ENCODE results near the gene CACNG7.

Gene CACNG7

DNA sequence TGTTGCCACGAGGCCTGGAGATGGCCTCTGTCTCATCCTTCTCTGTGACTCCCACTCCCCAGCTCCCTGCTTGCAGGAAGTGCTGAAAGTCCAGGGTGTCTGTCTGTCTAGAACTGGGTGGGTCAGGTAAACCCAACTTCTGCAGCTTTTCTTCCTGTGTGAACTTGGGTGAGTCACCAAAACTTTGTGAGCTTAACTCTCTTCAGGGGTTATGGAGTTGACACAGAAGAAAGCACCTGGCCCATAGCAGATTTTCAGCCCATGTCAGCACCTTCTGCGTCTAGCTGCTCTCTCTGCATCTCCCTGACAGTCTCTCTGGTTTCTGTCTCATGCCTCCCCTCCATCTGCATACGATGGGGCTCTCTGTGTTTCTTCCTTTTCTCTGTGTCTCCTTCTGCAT is 4.2 kb upstream of the CACNG7 start:
- Histone ChIP-seq H3K36me3 (ENCODE audit: insufficient read depth, low read length) (no peaks in the 10 kb centered on the region), H3K4me3 (ENCODE audit: low read length) (no peak overlapping the region), H3K4me1 (ENCODE audit: insufficient read depth, low read length) (peaks cover 16% of the 10 kb centered on the region), H3K27me3 (ENCODE audit: insufficient read depth, low read length) (peaks cover 6% of the 10 kb centered on the region), H2AFZ (ENCODE audit: low read depth, low read length) (no peak overlapping the region), H3K9me3 (ENCODE audit: low read length) (peaks cover 1% of the 10 kb centered on the region)

- H3K27me3 ChIP-seq (ENCODE audit: insufficient read depth, low read length): peaks cover 6% of the 10 kb centered on the region
- H2AFZ ChIP-seq (ENCODE audit: low read depth, low read length): no peak overlapping the region
Measured at GRCh38 chr19:53905787-53906186, 3.3 kb upstream of the CACNG7 start.

DNA sequence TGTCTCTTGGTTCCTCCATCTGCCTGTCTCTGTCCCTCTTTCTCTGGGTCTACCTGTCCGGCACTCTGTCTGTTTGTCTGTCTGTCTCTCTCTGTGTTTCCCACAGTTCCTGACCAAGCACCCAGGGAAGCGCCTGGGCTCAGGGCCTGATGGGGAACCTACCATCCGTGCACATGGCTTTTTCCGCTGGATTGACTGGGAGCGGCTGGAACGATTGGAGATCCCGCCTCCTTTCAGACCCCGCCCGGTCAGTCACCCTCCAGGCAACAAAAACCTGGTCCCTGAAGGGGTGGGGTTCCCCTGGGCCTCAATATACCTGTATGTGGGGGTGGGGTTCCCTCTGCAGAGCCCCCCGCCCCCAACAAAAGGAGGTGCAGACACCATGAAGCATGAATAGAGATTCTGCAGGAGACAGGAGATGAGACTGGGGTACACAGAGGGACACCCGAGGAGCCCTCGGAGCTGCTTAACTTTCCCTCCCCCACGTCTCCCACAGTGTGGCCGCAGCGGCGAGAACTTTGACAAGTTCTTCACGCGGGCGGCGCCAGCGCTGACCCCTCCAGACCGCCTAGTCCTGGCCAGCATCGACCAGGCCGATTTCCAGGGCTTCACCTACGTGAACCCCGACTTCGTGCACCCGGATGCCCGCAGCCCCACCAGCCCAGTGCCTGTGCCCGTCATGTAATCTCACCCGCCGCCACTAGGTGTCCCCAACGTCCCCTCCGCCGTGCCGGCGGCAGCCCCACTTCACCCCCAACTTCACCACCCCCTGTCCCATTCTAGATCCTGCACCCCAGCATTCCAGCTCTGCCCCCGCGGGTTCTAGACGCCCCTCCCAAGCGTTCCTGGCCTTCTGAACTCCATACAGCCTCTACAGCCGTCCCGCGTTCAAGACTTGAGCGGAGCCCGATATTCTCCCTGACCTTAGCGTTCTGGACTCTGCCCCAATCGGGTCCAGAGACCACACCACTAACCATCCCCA is 2.6 kb upstream of the CACNG7 start:
- H3K4me3 ChIP-seq (ENCODE audit: low read length): no peak overlapping the region

More at GRCh38 chr19:53905787-53906186, 3.3 kb upstream of the CACNG7 start:
- peaks cover 22% of the 10 kb centered on the region for H3K4me1 ChIP-seq (ENCODE audit: insufficient read depth, low read length)
- no peaks in the 10 kb centered on the region for H3K36me3 ChIP-seq (ENCODE audit: insufficient read depth, low read length)
- no peak overlapping the region for H3K4me3 ChIP-seq (ENCODE audit: low read length)
- H3K9me3 ChIP-seq (ENCODE audit: low read length): no peaks in the 10 kb centered on the region

GRCh38 chr19:53907193-53907581 is 1.9 kb upstream of the CACNG7 start:
- Histone ChIP-seq H3K9me3 (ENCODE audit: low read length) (no peaks in the 10 kb centered on the region), H3K4me3 (ENCODE audit: low read length) (no peak overlapping the region), H3K36me3 (ENCODE audit: insufficient read depth, low read length) (no peaks in the 10 kb centered on the region), H2AFZ (ENCODE audit: low read depth, low read length) (no peak overlapping the region), H3K4me1 (ENCODE audit: insufficient read depth, low read length) (peaks cover 24% of the 10 kb centered on the region), H3K27me3 (ENCODE audit: insufficient read depth, low read length) (peaks cover 6% of the 10 kb centered on the region)

More for the DNA sequence above, 2.6 kb upstream of the CACNG7 start:
- peaks cover 24% of the 10 kb centered on the region for H3K4me1 ChIP-seq (ENCODE audit: insufficient read depth, low read length)
- H3K27me3 ChIP-seq (ENCODE audit: insufficient read depth, low read length): peaks cover 6% of the 10 kb centered on the region
- H2AFZ ChIP-seq (ENCODE audit: low read depth, low read length): no peak overlapping the region
- H3K36me3 ChIP-seq (ENCODE audit: insufficient read depth, low read length): no peaks in the 10 kb centered on the region
- no peaks in the 10 kb centered on the region for H3K9me3 ChIP-seq (ENCODE audit: low read length)

DNA sequence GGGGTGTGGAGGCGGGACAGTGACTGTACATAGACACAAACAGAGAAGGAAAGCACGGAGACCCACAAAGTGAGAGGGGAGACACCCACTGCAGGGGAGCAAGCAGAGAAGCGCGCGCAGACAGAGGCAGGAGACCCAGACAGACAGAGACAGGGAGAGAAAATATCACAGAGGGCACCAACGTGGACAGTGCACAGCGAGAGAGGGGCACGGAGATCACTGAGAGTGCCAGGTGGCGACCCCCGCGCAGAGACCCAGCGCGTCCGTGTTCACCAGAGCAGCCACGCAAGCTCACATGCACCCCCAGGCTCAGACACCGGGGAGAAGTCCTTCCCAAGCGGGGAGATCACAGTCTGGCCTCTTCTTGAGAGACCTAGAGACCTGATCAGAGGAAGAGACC is 1.4 kb upstream of the CACNG7 start:
- Histone ChIP-seq H3K27me3 (ENCODE audit: insufficient read depth, low read length) (peaks cover 6% of the 10 kb centered on the region), H3K4me3 (ENCODE audit: low read length) (peak overlapping the region; percentile 74), H3K4me1 (ENCODE audit: insufficient read depth, low read length) (peaks cover 24% of the 10 kb centered on the region), H2AFZ (ENCODE audit: low read depth, low read length) (no peak overlapping the region), H3K9me3 (ENCODE audit: low read length) (no peaks in the 10 kb centered on the region), H3K36me3 (ENCODE audit: insufficient read depth, low read length) (peaks cover 1% of the 10 kb centered on the region)

DNA sequence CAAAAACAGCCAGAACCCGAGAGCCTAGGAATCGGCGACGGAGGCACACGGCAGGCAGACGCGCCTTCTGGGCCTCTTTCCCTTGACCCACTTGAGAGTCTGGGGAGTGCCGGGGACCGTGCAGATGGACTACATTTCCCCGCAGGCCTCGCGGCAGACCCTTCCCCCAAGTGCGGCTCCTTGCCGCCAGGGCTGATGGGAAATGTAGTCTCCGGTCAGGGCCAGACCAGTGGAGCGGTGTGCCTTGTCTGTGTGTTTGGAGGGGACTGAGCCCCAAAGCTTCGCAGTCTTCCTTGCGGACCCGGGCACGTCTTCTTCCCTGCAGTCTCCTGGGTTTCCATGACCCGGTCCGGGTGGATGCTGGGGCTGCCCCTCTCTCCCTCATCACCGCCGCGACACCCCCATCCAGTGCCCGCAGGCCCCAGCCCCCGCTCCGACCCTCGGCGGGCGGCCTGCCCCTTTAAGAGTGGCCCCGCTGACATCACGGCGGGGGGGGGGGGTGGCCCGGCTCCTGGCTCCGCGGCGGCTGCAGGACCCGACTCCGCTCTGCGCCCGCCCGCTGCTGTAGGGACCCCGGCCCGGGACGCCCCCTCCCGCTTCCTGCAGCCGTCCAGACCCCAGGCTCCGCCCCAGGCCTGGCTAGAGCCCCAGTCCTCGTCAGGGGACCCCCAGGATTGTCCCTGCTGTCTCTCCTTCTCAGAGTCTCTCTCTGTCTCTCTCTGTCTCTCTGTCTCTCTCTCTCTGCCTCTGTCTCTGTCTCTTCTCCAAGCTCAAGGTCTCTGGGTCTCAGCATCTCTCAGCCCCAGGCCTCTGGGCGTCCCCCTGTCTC is 758 bp upstream of the CACNG7 start:
- peaks cover 6% of the 10 kb centered on the region for H3K27me3 ChIP-seq (ENCODE audit: insufficient read depth, low read length)
- H3K36me3 ChIP-seq (ENCODE audit: insufficient read depth, low read length): peaks cover 5% of the 10 kb centered on the region
- H3K4me3 ChIP-seq (ENCODE audit: low read length): peak overlapping the region; percentile 74

GRCh38 chr19:53909471-53910169 is 542 bp downstream of the CACNG7 start:
- peak overlapping the region; percentile 71 for H2AFZ ChIP-seq (ENCODE audit: low read depth, low read length)
- H3K27me3 ChIP-seq (ENCODE audit: insufficient read depth, low read length): peaks cover 6% of the 10 kb centered on the region
- H3K36me3 ChIP-seq (ENCODE audit: insufficient read depth, low read length): peaks cover 12% of the 10 kb centered on the region
- H3K4me1 ChIP-seq (ENCODE audit: insufficient read depth, low read length): peaks cover 24% of the 10 kb centered on the region
- no peaks in the 10 kb centered on the region for H3K9me3 ChIP-seq (ENCODE audit: low read length)
- peak overlapping the region; percentile 92 for H3K4me3 ChIP-seq (ENCODE audit: low read length)

More for the DNA sequence above, 758 bp upstream of the CACNG7 start:
- Histone ChIP-seq H2AFZ (ENCODE audit: low read depth, low read length) (peak overlapping the region; percentile 68), H3K4me1 (ENCODE audit: insufficient read depth, low read length) (peaks cover 24% of the 10 kb centered on the region), H3K9me3 (ENCODE audit: low read length) (no peaks in the 10 kb centered on the region)

DNA sequence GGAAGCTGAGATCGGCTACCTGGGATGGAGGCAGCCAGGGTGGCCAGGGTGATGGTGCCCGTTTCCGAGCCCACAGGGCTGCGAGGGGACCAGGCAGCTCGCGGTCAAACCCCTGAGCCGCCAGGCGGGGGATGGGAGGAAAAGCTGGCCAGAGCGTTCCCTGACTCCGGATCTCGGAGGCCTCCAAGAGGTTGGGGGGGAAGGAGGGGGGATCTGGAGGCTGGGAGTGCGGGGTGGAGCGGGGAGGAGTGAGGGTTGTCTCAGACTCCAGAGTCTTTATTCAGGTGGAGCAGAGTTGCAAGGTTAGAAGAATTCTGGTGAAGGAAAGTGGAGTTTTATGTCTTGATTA is 1.1 kb downstream of the CACNG7 start:
- H3K27me3 ChIP-seq (ENCODE audit: insufficient read depth, low read length): peaks cover under 1% of the 10 kb centered on the region
- H2AFZ ChIP-seq (ENCODE audit: low read depth, low read length): no peak overlapping the region

GRCh38 chr19:53912653-53913052 is 3.6 kb downstream of the CACNG7 start:
- no peak overlapping the region for H2AFZ ChIP-seq (ENCODE audit: low read depth, low read length)
- peaks cover 14% of the 10 kb centered on the region for H3K4me1 ChIP-seq (ENCODE audit: insufficient read depth, low read length)
- peaks cover 38% of the 10 kb centered on the region for H3K36me3 ChIP-seq (ENCODE audit: insufficient read depth, low read length)
- no peak overlapping the region for H3K4me3 ChIP-seq (ENCODE audit: low read length)
- H3K27me3 ChIP-seq (ENCODE audit: insufficient read depth, low read length): no peaks in the 10 kb centered on the region
- H3K9me3 ChIP-seq (ENCODE audit: low read length): peaks cover 2% of the 10 kb centered on the region

More for the DNA sequence above, 1.1 kb downstream of the CACNG7 start:
- peaks cover 24% of the 10 kb centered on the region for H3K4me1 ChIP-seq (ENCODE audit: insufficient read depth, low read length)
- peak overlapping the region; percentile 92 for H3K4me3 ChIP-seq (ENCODE audit: low read length)
- H3K9me3 ChIP-seq (ENCODE audit: low read length): no peaks in the 10 kb centered on the region
- peaks cover 16% of the 10 kb centered on the region for H3K36me3 ChIP-seq (ENCODE audit: insufficient read depth, low read length)

DNA sequence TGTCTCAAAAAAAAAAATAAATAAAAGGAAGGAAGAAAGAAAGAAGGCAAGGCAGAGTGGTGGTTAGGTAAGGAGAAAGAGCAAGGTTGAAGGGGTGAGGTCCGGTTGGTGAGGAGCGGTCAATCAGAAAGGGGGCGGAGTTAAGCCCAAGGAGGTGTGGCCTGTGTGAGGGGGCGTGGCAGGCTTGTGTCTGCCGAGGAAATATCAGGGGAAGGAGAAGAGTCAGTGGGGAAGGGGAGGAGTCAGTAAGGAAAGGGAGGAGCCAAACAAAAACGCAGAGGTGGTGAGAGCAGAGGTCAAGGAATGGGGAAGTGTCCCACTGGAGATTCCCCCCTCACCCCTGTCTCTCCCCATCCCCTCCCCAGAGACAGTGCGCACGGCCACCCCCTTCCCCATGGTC is 5.9 kb downstream of the CACNG7 start:
- Histone ChIP-seq H2AFZ (ENCODE audit: low read depth, low read length) (no peak overlapping the region), H3K9me3 (ENCODE audit: low read length) (peaks cover 5% of the 10 kb centered on the region)

DNA sequence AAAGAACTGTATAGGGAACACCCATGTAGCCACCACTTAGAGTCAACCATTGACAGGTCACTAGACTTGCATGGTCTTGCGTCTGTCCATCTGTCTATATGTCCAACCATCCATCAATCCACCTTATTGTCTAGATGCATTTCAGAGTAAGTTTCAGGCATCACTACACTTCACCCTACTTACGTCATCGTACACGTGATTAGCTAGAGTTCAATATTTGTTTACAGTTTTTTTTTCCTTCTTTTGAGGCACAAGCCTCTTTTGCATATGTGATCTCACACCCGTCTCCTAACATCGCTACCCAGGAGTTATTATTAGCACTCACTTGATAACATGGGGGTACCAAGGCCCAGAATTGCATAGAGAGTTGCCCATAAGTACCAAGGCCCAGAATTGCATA is 6.9 kb downstream of the CACNG7 start:
- no peak overlapping the region for H2AFZ ChIP-seq (ENCODE audit: low read depth, low read length)
- H3K4me3 ChIP-seq (ENCODE audit: low read length): no peak overlapping the region
- no peaks in the 10 kb centered on the region for H3K27me3 ChIP-seq (ENCODE audit: insufficient read depth, low read length)
- peaks cover 5% of the 10 kb centered on the region for H3K9me3 ChIP-seq (ENCODE audit: low read length)
- peaks cover 54% of the 10 kb centered on the region for H3K36me3 ChIP-seq (ENCODE audit: insufficient read depth, low read length)
- no peaks in the 10 kb centered on the region for H3K4me1 ChIP-seq (ENCODE audit: insufficient read depth, low read length)

More for the DNA sequence above, 5.9 kb downstream of the CACNG7 start:
- H3K27me3 ChIP-seq (ENCODE audit: insufficient read depth, low read length): no peaks in the 10 kb centered on the region
- peaks cover 54% of the 10 kb centered on the region for H3K36me3 ChIP-seq (ENCODE audit: insufficient read depth, low read length)
- H3K4me1 ChIP-seq (ENCODE audit: insufficient read depth, low read length): peaks cover 8% of the 10 kb centered on the region
- no peak overlapping the region for H3K4me3 ChIP-seq (ENCODE audit: low read length)

DNA sequence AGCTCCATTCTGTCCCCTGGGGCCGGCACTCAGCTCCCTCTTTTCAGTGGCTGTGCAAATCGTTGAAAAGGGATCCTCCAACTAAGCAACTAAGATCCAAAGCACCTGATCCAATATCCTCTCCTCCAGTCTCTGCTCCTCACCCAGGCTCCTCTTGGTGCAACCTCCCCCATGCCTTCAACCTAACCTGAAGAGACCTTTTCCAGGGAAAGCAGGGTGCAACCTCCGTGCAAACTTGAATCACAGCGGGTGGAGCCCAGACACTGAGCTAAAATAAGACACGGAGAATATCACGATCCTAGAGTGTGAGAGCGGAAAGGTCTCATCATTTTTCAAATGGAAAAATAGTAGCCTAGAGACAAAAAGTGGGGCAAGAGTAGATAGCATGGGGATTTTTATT is 8.3 kb downstream of the CACNG7 start:
- H3K36me3 ChIP-seq (ENCODE audit: insufficient read depth, low read length): peaks cover 54% of the 10 kb centered on the region
- H3K4me1 ChIP-seq (ENCODE audit: insufficient read depth, low read length): no peaks in the 10 kb centered on the region
- no peaks in the 10 kb centered on the region for H3K27me3 ChIP-seq (ENCODE audit: insufficient read depth, low read length)
- no peak overlapping the region for H3K4me3 ChIP-seq (ENCODE audit: low read length)
- peaks cover 5% of the 10 kb centered on the region for H3K9me3 ChIP-seq (ENCODE audit: low read length)
- no peak overlapping the region for H2AFZ ChIP-seq (ENCODE audit: low read depth, low read length)

Data from neuron (in vitro differentiated cells).